Occipital lobe (tissue), 2 donors: ENCODE results near the gene LY6G6D. TPM values are rescaled to one million over a fixed set of nuclear protein-coding genes. Genes with fewer than 3 reads are reported as not detected.

Source experiments
- DNase-seq: peaks from one replicate; lab custom pipeline; 2025; lab: John Stamatoyannopoulos, UW
- total RNA-seq: library from RNA; depleted of rRNA; stranded (reverse); fragments of >200 nt; gene quantifications from one replicate; pipeline ENCODE4 v1.2.3, GENCODE V29; 2014

Gene LY6G6D
- total RNA-seq, 1 donor from 2014 or later: not detected

GRCh38 chr6:31718265-31718664 is 3.1 kb downstream of the LY6G6D start:
- DNase-seq: no peak

GRCh38 chr6:31719001-31719400 is 3.9 kb downstream of the LY6G6D start:
- no peak for DNase-seq

DNA sequence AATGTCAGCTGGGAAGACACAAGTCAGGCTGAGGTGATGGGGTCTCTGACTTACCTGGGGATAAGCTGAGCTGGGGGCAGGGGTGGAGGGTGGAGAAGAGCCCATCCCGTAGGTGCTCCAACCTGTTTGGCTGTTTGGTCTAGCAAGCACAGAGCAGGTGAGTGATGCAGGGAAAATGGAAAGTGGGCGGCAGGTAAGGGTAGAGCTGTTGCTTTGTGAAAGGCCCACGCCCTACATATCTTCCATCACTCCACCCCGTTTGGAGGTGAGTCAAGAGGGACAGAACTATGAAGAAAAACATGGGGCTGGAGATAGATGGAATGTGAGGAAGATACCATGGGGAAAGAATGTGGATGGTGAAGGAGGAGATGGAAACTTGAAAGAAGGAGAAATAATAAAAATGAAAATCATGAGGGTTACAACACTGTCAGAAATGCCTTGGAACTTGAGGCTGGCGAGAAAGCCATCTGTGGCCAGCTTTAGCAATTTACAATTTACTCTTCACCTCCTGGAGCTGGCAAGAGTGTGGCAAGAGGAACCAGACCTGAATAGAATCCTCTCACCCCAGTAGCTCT is 5.1 kb downstream of the LY6G6D start:
- DNase-seq: no peak

DNA sequence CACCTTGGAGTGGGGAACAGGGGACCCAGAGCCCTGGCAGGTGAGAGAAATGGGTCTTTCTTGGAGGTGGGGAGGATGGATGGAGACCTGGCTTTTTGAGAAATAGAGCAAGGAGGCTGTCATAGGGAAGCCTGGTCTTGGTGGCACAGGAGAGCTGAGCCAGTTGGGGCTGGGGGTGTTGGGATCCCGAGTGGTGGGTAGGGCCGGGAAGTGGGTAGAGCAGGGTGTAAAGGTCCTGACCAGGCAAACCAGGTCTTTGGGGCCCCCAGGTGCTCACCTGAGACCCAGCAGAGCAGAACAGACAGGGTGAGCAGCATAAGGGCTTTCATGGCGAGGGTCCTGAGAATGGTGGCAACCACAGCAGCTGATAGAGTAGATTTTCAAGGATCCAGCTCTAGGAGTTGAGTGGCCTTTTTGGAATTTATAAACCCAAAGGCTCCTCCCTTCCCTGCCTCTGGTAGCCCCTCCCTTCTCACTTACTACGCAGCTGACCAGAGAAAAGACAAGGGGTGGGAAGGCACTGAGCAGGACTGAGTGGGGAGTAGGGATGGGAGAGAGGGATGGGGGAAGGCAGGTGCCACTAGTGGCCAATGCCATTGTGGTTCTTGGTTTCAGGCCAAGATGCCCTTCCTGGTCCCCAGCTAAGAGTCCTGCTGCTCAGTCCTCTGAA is 6.3 kb downstream of the LY6G6D start, which contains the start of gene LY6G6C:
LY6G6C (minus strand) TSS at position 396 of the 670 bp plus-strand sequence; CDS start at position 329, 67 bp downstream.
- DNase-seq: no peak

DNA sequence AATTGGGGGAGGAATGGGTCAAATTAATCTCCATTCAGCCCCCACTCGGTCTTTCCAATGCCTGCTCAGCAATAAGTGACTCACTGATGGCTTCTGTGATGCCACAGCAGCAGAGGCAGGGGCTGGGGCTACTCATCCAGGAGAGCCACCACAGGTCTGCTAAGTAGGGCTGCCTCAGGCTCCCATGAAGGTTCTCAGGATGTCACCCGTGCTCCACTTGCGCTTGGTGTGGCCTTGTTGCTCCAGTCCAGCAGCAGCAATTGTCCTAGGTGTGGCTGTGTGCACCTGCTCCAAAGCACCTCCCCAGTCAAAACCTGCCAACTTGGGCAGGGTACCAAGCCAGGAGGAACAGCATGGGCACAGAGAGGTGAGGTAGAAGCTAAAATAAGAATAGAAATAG is 7.0 kb downstream of the LY6G6D start:
- DNase-seq: no peak

DNA sequence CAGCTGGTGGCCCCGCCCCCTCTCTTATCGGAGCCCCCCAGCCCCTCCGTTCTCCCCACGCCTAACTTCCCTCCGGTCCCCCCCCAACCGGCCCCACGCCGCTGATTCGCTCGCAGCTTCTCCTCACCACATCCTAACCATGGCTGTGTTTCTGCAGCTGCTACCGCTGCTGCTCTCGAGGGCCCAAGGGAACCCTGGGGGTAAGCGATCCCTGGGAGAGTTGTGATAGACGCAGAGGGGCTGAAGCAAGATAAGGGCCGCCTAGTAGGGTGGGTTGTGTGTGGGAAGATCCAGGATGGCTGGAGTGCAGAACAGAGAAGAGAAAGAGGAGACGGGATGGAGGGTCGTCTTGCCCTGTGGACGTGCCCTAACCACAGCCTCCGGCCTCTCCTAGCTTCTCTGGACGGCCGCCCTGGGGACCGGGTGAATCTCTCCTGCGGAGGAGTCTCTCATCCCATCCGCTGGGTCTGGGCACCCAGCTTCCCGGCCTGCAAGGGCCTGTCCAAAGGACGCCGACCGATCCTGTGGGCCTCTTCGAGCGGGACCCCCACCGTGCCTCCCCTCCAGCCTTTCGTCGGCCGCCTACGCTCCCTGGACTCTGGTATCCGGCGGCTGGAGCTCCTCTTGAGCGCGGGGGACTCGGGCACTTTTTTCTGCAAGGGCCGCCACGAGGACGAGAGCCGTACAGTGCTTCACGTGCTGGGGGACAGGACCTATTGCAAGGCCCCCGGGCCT is 8.3 kb downstream of the LY6G6D start, which contains the start of gene MPIG6B:
MPIG6B (plus strand) TSS at position 129 of the 735 bp plus-strand sequence; CDS start at position 140, 11 bp downstream.
- DNase-seq: no peak

- DNase-seq: no peak
These were observed 9.0 kb downstream of the LY6G6D start for GRCh38 chr6:31723980-31724691.

DNA sequence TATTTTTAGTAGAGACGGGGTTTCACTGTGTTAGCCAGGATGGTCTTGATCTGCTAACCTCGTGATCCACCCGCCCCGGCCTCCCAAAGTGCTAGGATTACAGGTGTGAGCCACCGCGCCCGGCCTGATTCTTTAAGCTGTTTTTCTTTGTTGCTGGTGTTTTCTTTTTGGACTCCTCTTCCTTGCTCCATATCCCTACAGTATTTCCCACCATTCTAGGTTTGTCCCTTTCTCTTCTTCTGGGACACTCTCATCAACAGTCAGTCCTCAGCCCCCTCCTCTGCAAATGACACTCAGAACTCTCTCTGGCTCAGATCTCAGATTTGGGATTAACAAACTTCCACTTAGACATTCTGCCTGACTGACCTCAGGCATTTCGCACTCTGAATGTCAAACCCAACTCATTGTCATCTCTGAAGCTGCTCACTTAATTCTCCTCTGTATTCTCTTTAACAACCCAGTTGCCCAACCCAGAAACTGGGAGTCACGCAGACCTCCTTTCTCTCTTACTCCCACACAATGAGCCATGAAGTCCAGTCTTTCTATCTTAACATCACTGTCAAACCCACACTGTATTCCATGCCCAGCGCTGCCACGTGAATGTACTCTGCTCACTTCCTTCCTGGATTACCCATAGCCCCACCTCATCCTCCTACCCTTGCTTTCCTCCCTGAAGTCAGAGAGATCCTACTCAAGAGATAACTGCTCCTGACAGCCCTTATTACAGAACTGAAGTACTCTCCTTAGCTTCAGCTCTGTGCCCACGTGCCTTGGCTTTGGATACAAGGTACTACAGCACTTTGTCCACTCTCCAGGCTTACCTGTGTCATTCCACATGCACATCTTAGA is 10.6 kb downstream of the LY6G6D start:
- no peak for DNase-seq

DNA sequence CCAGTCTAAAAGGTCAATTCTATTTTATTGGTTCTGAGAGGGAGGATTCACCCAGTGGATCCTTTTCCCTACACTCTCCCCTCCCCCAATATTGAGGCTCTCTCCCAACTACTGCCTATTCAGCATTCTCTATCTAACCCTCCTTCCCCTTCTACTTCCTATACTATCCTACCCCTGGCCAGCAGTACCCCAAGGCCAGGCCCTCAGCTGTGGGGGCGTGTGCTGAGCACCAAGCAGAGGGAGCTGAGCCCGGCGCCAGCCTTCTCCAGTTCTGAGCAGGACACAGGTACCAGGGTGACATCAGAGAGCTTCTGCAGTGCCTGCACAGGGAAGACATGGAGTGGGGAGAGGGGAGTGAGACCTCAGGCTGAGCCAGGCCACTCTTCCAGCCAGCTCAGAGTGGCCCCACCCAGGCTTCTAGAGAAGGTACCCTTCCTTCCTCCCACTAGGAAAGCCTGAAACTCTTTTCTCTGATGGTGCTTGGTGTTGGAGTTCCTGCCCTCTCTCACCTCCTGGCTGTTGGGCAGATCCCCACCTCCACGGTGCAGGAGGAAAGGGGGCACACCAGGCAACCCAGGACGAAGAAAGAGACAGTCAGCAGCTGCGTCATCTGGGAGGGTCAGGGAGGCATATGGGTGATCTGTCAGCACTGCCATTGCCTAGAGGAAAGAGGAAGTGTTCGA is 12.0 kb downstream of the LY6G6D start:
- no peak for DNase-seq

DNA sequence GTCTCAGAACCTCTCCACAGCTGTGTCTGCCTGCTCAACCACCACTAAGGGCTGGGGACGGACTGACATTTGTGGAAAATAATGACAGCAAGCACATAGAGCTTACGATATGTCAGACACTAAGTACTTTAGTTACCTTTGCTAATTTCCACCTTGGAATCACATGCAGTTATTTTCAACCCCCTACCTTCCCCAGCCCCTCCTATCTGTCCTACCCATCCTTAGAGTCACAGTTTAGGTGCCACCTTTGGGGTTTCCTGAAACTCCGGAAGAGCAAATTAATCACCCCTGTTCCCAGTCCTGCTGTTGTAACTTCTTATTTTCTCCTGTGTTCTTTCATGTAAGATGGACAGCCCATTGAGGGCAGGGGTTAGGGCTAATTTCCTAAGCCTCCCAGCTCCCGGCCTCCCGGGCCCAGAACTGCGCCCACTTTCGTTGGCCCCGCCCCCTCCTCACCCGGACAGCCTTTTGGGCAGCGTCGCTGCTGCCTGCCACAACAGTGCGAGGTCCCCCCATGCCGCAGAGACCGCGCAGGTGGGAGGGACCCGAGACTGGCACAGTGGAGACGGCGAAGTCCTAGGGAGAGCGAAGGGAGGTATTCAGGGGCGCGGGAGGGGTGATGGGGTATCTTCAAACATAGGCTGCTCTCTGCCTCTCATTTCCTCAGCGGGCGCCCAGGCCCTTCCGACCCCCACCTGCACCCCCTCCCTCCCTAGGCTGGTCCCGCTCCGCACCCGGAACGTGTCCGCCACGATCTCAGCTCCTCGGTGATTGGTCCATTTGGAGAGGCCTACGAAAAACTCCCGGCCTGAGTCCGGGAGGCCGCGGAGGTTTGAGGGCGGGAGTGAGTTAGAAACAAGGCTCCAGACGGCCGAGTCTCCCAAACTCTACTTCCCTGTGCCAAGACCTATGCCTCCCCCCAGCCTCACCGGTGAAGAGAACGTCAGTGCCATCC is 12.8 kb downstream of the LY6G6D start:
- DNase-seq: no peak

DNA sequence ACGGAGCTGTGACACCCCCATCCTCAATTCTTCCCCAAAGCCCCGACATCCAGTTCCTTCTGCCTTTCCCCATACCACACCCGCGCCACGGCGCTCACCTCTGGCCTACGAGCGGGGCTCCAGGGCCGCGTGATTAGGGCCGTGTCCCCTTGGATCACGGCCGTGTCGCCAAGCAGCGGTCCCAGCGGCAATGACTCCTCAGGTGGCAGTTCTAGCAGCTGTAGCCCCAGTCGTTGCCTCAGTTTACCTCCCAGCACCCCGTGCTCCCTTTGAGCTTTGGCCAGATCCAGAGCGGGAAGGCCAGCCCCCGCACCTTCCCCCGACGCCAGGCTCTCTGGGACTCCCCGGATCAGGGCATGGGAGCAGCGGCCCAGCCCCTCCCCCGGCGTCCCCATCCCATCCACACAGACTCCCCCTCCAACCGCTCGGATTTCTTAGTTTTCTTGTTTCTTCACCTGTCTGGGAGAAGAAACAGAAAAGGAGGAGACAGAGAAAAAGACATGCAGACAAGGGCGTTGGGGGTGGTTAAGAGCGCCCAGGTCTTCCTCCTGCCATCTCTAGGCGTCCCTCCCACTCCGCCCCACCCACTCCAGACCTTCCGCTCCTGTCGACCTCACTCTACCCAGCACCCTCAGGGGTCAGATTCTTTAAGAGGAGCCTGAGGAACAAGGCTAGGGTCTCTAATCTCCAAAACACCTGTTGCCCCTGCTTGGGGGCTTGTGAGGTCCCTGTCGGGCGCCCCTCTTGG is 13.8 kb downstream of the LY6G6D start, which contains the start of gene DDAH2:
DDAH2 (minus strand) TSS at position 533 of the 748 bp plus-strand sequence; CDS start at position 395, 138 bp downstream.
- DNase-seq: no peak

GRCh38 chr6:31729515-31729978 is 14.4 kb downstream of the LY6G6D start:
- DNase-seq: peak; percentile 48

DNA sequence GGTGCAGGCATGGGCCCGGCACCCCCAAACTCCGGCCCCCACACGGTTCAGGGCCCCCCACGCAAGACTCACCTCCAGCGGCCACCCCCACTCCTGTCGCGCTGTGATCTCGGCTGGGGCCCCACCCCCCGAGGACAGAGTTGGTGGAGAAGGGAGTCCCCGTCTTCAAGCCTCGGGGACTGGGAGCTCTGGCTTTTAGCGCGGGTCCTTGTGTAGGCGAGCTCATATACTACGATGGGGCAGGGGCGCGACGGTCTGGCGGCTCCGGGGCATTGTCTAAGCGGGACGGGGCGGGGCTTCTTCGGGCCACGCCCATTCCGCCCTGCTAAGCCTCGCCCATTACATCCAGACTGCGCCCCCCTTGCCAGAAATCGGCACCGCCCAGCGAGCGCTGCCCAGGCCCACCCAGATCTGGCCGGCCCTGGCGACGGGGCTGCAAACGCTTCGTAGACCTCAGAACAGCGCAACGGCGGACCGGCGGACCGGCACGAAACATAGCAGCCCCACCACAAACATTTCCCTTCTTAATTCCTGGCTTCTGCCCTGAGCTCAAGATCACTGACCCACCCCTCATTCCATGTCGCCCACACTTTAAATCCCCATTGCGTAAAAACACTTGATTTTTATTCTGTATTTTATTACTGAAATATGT is 15.0 kb downstream of the LY6G6D start:
- peak; percentile 27 for DNase-seq

- no peak for DNase-seq
These were observed 15.5 kb downstream of the LY6G6D start for GRCh38 chr6:31730631-31731086.

GRCh38 chr6:31732029-31732428 is 16.9 kb downstream of the LY6G6D start:
- no peak for DNase-seq

DNA sequence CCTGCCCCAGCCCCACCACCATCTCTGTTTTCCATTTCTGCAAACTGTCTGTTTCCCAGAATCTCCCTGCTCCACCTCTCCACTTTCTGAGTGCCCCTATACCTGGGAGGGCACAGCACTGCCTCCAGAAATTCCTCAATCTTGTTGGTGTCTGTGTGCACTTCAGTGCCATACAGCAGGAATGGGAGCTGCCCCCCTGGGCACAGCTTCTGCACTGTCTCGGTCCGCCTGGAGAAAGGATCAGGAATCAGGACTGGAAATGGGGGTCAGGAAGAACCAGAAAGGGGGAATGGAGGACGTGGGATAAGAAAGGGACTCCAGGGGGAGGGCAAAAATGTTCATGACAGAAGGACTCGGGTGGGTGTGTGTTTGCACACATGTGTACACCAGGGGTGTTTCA is 18.6 kb downstream of the LY6G6D start:
- no peak for DNase-seq

GRCh38 chr6:31734247-31734820 is 19.2 kb downstream of the LY6G6D start:
- DNase-seq: no peak
